K562 (cell line): ENCODE measurements around the gene SHH. TPM values are rescaled to one million over a fixed set of nuclear protein-coding genes. Genes with fewer than 3 reads are reported as not detected.

Experiments
- ATAC-seq: fragments of 200-7000 bp; cut with Tn5 transposase; 3 replicates; pipeline ENCODE4 v1.9.1; 2020; ENCODE audit warnings: moderate library complexity
- BruUV-seq: library from RNA; stranded (reverse); fragments of 400-500 nt; replicated peaks from 2 replicates; lab custom pipeline; 2021; lab: Mats Ljungman, UMichigan
- CTCF ChIA-PET: fragments of 300-600 bp; formaldehyde crosslinking; extraction: SDS; loops from one replicate; lab custom pipeline; 2021; ENCODE audit warnings: low intra/inter-chr PET ratio; lab: Yijun Ruan, JAX
- POLR2A ChIA-PET: fragments of 300-600, 350-650 bp; sonication (Branson Sonifier 250); formaldehyde crosslinking; extraction: SDS; loops from one replicate; lab custom pipeline; 2021; ENCODE audit warnings: antibody characterized with exemption, inconsistent platforms; lab: Yijun Ruan, JAX
- DNase-seq, 4 experiments: peaks; one replicate each; pipeline versions ENCODE4 v3.0.0 to v3.0.0-alpha.2; 2011 to 2018; ENCODE audit warnings: low spot score in 3 of 4, mixed read lengths in 3 of 4; ENCODE audit errors: extremely low read depth in 1 of 4
- FAIRE-seq: peaks from 2 replicates; lab custom pipeline; 2011; peaks lifted over from hg19 to GRCh38; lab: Jason Lieb, UNC
- H2AFZ ChIP-seq: 2 replicates; pipeline ENCODE4 v1.6.0; 2011; ENCODE audit warnings: low read depth, low read length, control low read depth, inconsistent platforms
- H3K27ac ChIP-seq: fragments of 200-600 bp; 3 replicates; pipeline ENCODE4 v1.8.0; 2011; ENCODE audit warnings: low read depth, mild to moderate bottlenecking, control low read depth, inconsistent platforms, low read length, moderate library complexity, mixed read lengths; ENCODE audit errors: extremely low read depth
- H3K27me3 ChIP-seq, 2 experiments: fragments of 300-600 bp in 1 of 2; 2 replicates in 1 of 2; 3 replicates in 1 of 2; pipeline versions ENCODE4 v1.6.0 to v1.8.0; 2011; ENCODE audit warnings: inconsistent platforms in 2 of 2, low read length in 2 of 2, mild to moderate bottlenecking in 1 of 2, mixed read lengths in 1 of 2, moderate library complexity in 1 of 2; ENCODE audit not compliant: control insufficient read depth in 2 of 2, insufficient read depth in 2 of 2
- H3K36me3 ChIP-seq: fragments of 300-600 bp; 3 replicates; pipeline ENCODE4 v1.8.0; 2011; ENCODE audit warnings: mild to moderate bottlenecking, low read length, inconsistent platforms; ENCODE audit not compliant: control insufficient read depth, insufficient read depth
- H3K4me1 ChIP-seq, 2 experiments: fragments of 200-600 bp in 1 of 2; replicated peaks in 1 of 2; 2 replicates in 1 of 2; 3 replicates in 1 of 2; pipeline versions ENCODE4 v1.5.1 to v1.8.0; 2011; ENCODE audit warnings: inconsistent platforms in 2 of 2, low read length in 2 of 2, mild to moderate bottlenecking in 1 of 2, mixed read lengths in 1 of 2, moderate library complexity in 1 of 2; ENCODE audit not compliant: control insufficient read depth in 2 of 2, insufficient read depth in 2 of 2
- H3K4me2 ChIP-seq: 2 replicates; pipeline ENCODE4 v1.6.1; 2011; ENCODE audit warnings: low read length, control low read depth, inconsistent platforms, mixed read lengths; ENCODE audit not compliant: insufficient read depth
- H3K4me3 ChIP-seq: fragments of 200-600 bp; sonication (generic), shearing (Covaris generic); 2 replicates; pipeline ENCODE4 v1.5.1; 2016; ENCODE audit warnings: control low read depth, inconsistent platforms
- H3K79me2 ChIP-seq: fragments of 200-600 bp; 3 replicates; pipeline ENCODE4 v1.8.0; 2011; ENCODE audit warnings: low read length, inconsistent platforms; ENCODE audit not compliant: control insufficient read depth, insufficient read depth
- H3K9ac ChIP-seq, 2 experiments: 2 replicates each; pipeline versions ENCODE4 v1.6.0 to v1.6.1; 2011; ENCODE audit warnings: low read depth in 2 of 2, low read length in 2 of 2, control low read depth in 1 of 2, inconsistent platforms in 1 of 2, mild to moderate bottlenecking in 1 of 2, mixed read lengths in 1 of 2; ENCODE audit not compliant: insufficient read depth in 1 of 2
- H3K9me1 ChIP-seq: one replicate; pipeline ENCODE4 v1.6.0; 2011; ENCODE audit warnings: inconsistent platforms, mild to moderate bottlenecking, low read length, moderate library complexity; ENCODE audit not compliant: control insufficient read depth, insufficient read depth
- H3K9me3 ChIP-seq: replicated peaks from 2 replicates; pipeline ENCODE4 v1.5.1; 2011; ENCODE audit warnings: low read depth, low read length, inconsistent platforms; ENCODE audit not compliant: control insufficient read depth, insufficient read depth
- H4K20me1 ChIP-seq: replicated peaks from 2 replicates; pipeline ENCODE4 v1.6.1; 2011; ENCODE audit warnings: low read length, inconsistent platforms, mixed read lengths; ENCODE audit not compliant: control insufficient read depth, insufficient read depth
- BRF2 ChIP-seq: IDR thresholded peaks from 3 replicates; pipeline ENCODE4 v1.6.1; 2011; ENCODE audit warnings: borderline replicate concordance, mild to moderate bottlenecking; ENCODE audit not compliant: insufficient read length, insufficient read depth
- FOXA1 ChIP-seq: fragments of 450-650 bp; IDR thresholded peaks from 2 replicates; pipeline ENCODE4 v1.6.1; 2016; ENCODE audit warnings: mild to moderate bottlenecking, borderline replicate concordance
- HSF4 ChIP-seq: fragments of 250-450 bp; sonication (Bioruptor Pico); IDR thresholded peaks from 2 replicates; pipeline ENCODE4 v2.1.2; 2022; ENCODE audit warnings: mild to moderate bottlenecking, moderate library complexity, borderline replicate concordance
- KDM4B ChIP-seq, 2 experiments: fragments of 450-650 bp in 1 of 2; sonication (generic) in 1 of 2; IDR thresholded peaks; 2 replicates each; pipeline ENCODE4 v1.6.1; 2016 to 2017; ENCODE audit warnings: borderline replicate concordance in 2 of 2, antibody characterized with exemption in 1 of 2, low read depth in 1 of 2, mild to moderate bottlenecking in 1 of 2
- PHB2 ChIP-seq: fragments of 450-650 bp; IDR thresholded peaks from 2 replicates; pipeline ENCODE4 v1.6.1; 2017; ENCODE audit warnings: low read depth
- SRSF7 ChIP-seq: fragments of 200-400 bp; formaldehyde crosslinking; optimal IDR thresholded peaks from 2 replicates; pipeline ENCODE3; 2017; ENCODE audit warnings: mild to moderate bottlenecking, low read depth, low read length
- WGBS: fragments of 100-300 bp; shearing (Covaris generic); methylation state at CpG from one replicate; pipeline ENCODE4 v1.1.6; 2016; ENCODE audit warnings: low coverage, mixed read lengths; ENCODE audit not compliant: insufficient coverage; ENCODE audit errors: missing lambda C conversion rate; 5-methylcytosine and 5-hydroxymethylcytosine counted together
- in situ Hi-C: fragments of 300-500 bp; cut with MboI; formaldehyde crosslinking; loops from 4 replicates; pipeline ENCODE4 v1.15.0; 2018; ENCODE audit warnings: inconsistent platforms, mixed read lengths
- intact Hi-C: fragments of 100-400 bp; cut with micrococcal nuclease; formaldehyde crosslinking; loops from 2 replicates; pipeline ENCODE4 v1.14.2; 2022
- polyA plus RNA-seq, 8 experiments: library from polyadenylated mRNA; depleted of rRNA in 4 of 8; stranded (reverse) in 5 of 8; unstranded in 3 of 8; fragments of >200 nt; fragmentation: Nextera tagmentation in 2 of 8; fragmentation: Illumina TruSeq in 1 of 8; extraction: Ambion mirVana in 2 of 8; extraction: Trizol in 1 of 8; gene quantifications; 2 replicates each; pipeline versions ENCODE4 v1.2.1 to v1.2.3, GENCODE V29; 2011 to 2014; ENCODE audit warnings: inconsistent platforms in 1 of 8, missing spikeins in 1 of 8
- total RNA-seq, 7 experiments: library from RNA; depleted of rRNA in 6 of 7; stranded (reverse); fragments of >200 nt in 6 of 7; fragmentation: Illumina TruSeq in 2 of 7; extraction: Trizol in 2 of 7; gene quantifications; 2 replicates each; pipeline versions ENCODE4 v1.2.1 to v1.2.3, GENCODE V29; 2011 to 2021; ENCODE audit warnings: low replicate concordance in 1 of 7

Gene SHH
- total and polyA plus RNA-seq, 9 of the 15 experiments (the other 6 are each of a cell fraction or from before 2014, with no cell fraction given), result 0.09 TPM; not detected in 8

- CTCF ChIA-PET, result no interaction called here
- Histone ChIP-seq H3K9me1 (no peaks in the 10 kb centered on the region), H3K27me3 (peaks cover 72 to 90% of the 10 kb centered on the region in 2 experiments), H3K4me2 (no peak overlapping the region)
- TF ChIP-seq HSF4 (CRISPR knock-in tag) (no peak), KDM4B (IDR thresholded peaks at IDR 0.05; ENCODE audit: borderline replicate concordance in 2 of 2, low read depth in 1 of 2) (no peak), BRF2 (no peak), SRSF7 (no peak), PHB2 (no peak), FOXA1 (no peak)
- TF ChIP-seq, all 486 proteins: peak for 0
- no peaks in the 10 kb centered on the region for H3K36me3 ChIP-seq
- no peaks in the 10 kb centered on the region for H3K9me3 ChIP-seq
- intact Hi-C loops, result no loop called here
- H3K9ac ChIP-seq, result no peak overlapping the region
- POLR2A ChIA-PET, result interaction anchor here (1.0 to 1.3 kb wide), 2 partner anchors 11 to 638 kb away, joined by 3 to 5 read pairs; no protein-coding TSS in a partner anchor
- BruUV-seq, result no TSS peak
- H3K4me3 ChIP-seq, result no peak overlapping the region
- H4K20me1 ChIP-seq, result peaks cover 22% of the 10 kb centered on the region
- no peaks in the 10 kb centered on the region for H3K79me2 ChIP-seq
- DNase-seq (no peak), FAIRE-seq (no peak), ATAC-seq (no peak)
- 3% methylated on average over 18 of the region's 18 CpGs for WGBS
- in situ Hi-C loops, result no loop called here
- no peak overlapping the region for H2AFZ ChIP-seq
- peaks cover 0 to 3% of the 10 kb centered on the region in 2 experiments; a peak in 1 of 5 replicates for H3K4me1 ChIP-seq
- no peak overlapping the region for H3K27ac ChIP-seq
Measured at GRCh38 chr7:155831807-155832524, 19.7 kb upstream of the SHH start.
